ENCODE results near the gene CCDC183.

CCDC183 gene

GRCh38 chr9:136854842-136855460, 58.8 kb downstream of the CCDC183 start:
- no peaks in the 10 kb centered on the region for H3K27me3 Mint-ChIP-seq
- H3K4me1 Mint-ChIP-seq = no peaks in the 10 kb centered on the region
- no peak overlapping the region for H3K4me3 Mint-ChIP-seq
- H3K36me3 Mint-ChIP-seq (ENCODE audit: low read depth) = no peaks in the 10 kb centered on the region
- ATAC-seq (no peak), DNase-seq (no peak)
- H3K9me3 Mint-ChIP-seq = no peaks in the 10 kb centered on the region
- H3K27ac Mint-ChIP-seq = no peak overlapping the region

- Mint-ChIP-seq H3K4me1 (no peaks in the 10 kb centered on the region), H3K4me3 (no peak overlapping the region), H3K27ac (no peak overlapping the region), H3K27me3 (no peaks in the 10 kb centered on the region), H3K9me3 (no peaks in the 10 kb centered on the region), H3K36me3 (ENCODE audit: low read depth) (no peaks in the 10 kb centered on the region)
- ATAC-seq (no peak), DNase-seq (no peak)
Measured at GRCh38 chr9:136855461-136856078, 59.4 kb downstream of the CCDC183 start.

GRCh38 chr9:136856079-136856476, 59.9 kb downstream of the CCDC183 start:
- H3K4me3 Mint-ChIP-seq = no peak overlapping the region
- no peak overlapping the region for H3K27ac Mint-ChIP-seq
- no peaks in the 10 kb centered on the region for H3K36me3 Mint-ChIP-seq (ENCODE audit: low read depth)
- H3K4me1 Mint-ChIP-seq = no peaks in the 10 kb centered on the region
- H3K27me3 Mint-ChIP-seq = no peaks in the 10 kb centered on the region
- H3K9me3 Mint-ChIP-seq = no peaks in the 10 kb centered on the region
- DNase-seq (no peak), ATAC-seq (no peak)

- DNase-seq (no peak), ATAC-seq (no peak)
- no peaks in the 10 kb centered on the region for H3K36me3 Mint-ChIP-seq (ENCODE audit: low read depth)
- no peak overlapping the region for H3K27ac Mint-ChIP-seq
- no peaks in the 10 kb centered on the region for H3K4me1 Mint-ChIP-seq
- no peak overlapping the region for H3K4me3 Mint-ChIP-seq
- H3K9me3 Mint-ChIP-seq = no peaks in the 10 kb centered on the region
- H3K27me3 Mint-ChIP-seq = no peaks in the 10 kb centered on the region
Measured at GRCh38 chr9:136856541-136857141, 60.5 kb downstream of the CCDC183 start.

GRCh38 chr9:136857166-136857565, 61.0 kb downstream of the CCDC183 start:
- H3K9me3 Mint-ChIP-seq = no peaks in the 10 kb centered on the region
- no peaks in the 10 kb centered on the region for H3K4me1 Mint-ChIP-seq
- DNase-seq = no peak
- no peak for ATAC-seq
- no peak overlapping the region for H3K4me3 Mint-ChIP-seq
- no peaks in the 10 kb centered on the region for H3K36me3 Mint-ChIP-seq (ENCODE audit: low read depth)
- H3K27ac Mint-ChIP-seq = no peak overlapping the region
- H3K27me3 Mint-ChIP-seq = no peaks in the 10 kb centered on the region

Data from activated naive CD8-positive, alpha-beta T cell treated with anti-CD3 and anti-CD28 coated beads, Interleukin-2, amount 50 U/mL, for 24 hours (primary cell).